AG04449 (cell line): ENCODE measurements around the gene AIG1.

ENCODE experiments used
- CTCF ChIA-PET: fragments of 350-600 bp; formaldehyde crosslinking; extraction: SDS; loops from one replicate; lab custom pipeline; 2021; ENCODE audit warnings: antibody characterized with exemption; lab: Yijun Ruan, JAX
- POLR2A ChIA-PET: fragments of 400-600, 350-600 bp; formaldehyde crosslinking; extraction: SDS; loops from one replicate; lab custom pipeline; 2020; ENCODE audit warnings: antibody characterized with exemption, inconsistent platforms; lab: Yijun Ruan, JAX
- DNase-seq: peaks from one replicate; pipeline ENCODE4 v3.0.0-alpha.2; 2010; ENCODE audit warnings: low read depth, low spot score
- H3K4me3 ChIP-seq: 2 replicates; pipeline ENCODE4 v1.5.1; 2011; ENCODE audit warnings: low read depth, mild to moderate bottlenecking, control low read depth, low read length
- TF ChIP-seq, protein P1 (sequence below): IDR thresholded peaks from one replicate; pipeline ENCODE4 v1.5.1; 2011; ENCODE audit warnings: mild to moderate bottlenecking, moderate library complexity, low read length, control low read depth, inconsistent platforms; ENCODE audit not compliant: insufficient read depth; ENCODE audit errors: missing control alignments

The AIG1 gene

DNA sequence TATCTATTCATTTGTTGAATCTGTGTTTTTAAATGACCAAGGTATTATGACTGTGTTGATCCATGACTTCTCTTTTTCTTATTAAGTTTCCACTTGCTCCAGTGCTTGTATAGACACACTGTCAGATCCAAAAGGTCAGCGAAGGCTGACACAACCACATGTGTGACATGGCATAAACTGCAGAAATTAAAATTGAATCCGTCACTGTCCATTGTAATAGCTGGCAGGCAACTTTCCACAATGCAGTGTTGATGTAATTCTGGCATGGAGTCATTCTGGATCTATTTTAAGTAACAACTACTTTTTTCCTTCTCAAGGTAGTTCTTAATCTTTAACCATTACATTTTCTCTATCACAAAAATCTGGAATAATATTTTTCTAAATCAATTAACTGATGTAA, 145.3 kb downstream of the AIG1 start:
- TF ChIP-seq, protein P1, sequence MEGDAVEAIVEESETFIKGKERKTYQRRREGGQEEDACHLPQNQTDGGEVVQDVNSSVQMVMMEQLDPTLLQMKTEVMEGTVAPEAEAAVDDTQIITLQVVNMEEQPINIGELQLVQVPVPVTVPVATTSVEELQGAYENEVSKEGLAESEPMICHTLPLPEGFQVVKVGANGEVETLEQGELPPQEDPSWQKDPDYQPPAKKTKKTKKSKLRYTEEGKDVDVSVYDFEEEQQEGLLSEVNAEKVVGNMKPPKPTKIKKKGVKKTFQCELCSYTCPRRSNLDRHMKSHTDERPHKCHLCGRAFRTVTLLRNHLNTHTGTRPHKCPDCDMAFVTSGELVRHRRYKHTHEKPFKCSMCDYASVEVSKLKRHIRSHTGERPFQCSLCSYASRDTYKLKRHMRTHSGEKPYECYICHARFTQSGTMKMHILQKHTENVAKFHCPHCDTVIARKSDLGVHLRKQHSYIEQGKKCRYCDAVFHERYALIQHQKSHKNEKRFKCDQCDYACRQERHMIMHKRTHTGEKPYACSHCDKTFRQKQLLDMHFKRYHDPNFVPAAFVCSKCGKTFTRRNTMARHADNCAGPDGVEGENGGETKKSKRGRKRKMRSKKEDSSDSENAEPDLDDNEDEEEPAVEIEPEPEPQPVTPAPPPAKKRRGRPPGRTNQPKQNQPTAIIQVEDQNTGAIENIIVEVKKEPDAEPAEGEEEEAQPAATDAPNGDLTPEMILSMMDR, result no peak
- DNase-seq, result no peak
- no peak overlapping the region for H3K4me3 ChIP-seq
- POLR2A ChIA-PET, result no interaction called here
- CTCF ChIA-PET, result interaction anchor here (0.6 kb wide), 1 partner anchor 33 kb away, joined by 5 read pairs; no protein-coding TSS in a partner anchor

DNA sequence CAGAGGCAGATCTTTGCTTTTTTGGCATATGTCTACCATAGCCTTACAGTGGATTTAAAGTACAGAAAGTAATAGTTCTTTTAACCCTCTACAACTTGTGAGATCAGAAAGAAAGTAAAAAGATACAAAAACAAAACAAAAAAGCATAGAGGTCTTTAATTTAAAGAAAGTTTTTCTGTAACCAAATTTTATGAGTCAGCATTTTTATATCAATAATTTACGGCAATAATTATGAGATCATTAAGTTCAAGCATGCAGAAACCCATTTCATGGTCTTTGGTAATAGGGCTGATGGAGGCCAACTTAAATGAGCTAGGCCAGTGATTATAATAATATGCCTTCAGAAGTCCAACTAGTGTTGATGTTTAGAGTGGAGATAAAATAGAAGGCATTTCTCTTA, 145.9 kb downstream of the AIG1 start:
- TF ChIP-seq, protein P1, result no peak
- no peak overlapping the region for H3K4me3 ChIP-seq
- POLR2A ChIA-PET, result no interaction called here
- no peak for DNase-seq
- CTCF ChIA-PET, result interaction anchor here (0.6 kb wide), 1 partner anchor 34 kb away, joined by 5 read pairs; no protein-coding TSS in a partner anchor

DNA sequence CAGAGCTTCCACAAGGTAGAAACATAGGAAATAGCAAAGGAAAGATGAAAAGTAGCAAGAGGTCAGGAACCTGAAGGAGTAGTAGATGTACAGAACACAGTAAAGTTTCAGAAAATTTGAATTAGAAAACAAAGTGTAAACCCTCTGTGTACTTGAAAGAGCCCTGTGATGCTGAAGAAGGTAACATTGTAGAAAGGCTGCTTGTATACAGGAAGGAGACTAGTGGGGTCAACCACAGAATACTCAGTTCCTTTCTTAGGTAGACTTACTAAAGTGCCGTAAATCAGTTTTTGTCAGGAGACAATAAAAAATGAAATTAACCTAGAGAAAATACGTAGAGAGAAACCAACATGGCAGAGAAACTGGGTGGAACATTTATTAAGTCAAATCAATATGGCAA, 149.7 kb downstream of the AIG1 start:
- no peak for DNase-seq
- no peak overlapping the region for H3K4me3 ChIP-seq
- POLR2A ChIA-PET, result no interaction called here
- TF ChIP-seq, protein P1, result no peak
- CTCF ChIA-PET, result no interaction called here

DNA sequence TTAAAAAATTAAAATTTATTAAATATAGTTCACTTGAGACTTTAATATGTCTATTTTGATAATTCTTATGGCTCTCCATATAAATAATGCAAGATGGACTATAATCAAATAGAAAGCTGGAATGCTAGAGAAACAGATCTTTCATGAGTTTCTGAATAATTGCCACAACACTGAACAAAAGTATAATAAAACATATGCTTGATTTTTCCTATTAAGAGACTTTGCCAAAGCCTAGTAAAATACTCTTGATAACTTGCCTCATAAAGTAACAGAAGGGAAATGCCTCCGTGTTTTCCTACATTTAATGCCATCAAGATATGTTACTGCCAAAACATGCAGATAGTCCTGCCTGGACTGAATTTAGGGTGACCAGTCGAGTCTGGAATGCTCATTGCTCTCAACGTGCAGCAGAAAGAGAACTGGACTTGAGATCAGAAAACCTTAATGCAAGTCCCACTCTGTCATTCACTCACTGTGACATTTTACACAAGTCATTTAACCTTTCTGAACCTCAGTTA, 153.2 kb downstream of the AIG1 start:
- TF ChIP-seq, protein P1, result no peak
- POLR2A ChIA-PET, result no interaction called here
- CTCF ChIA-PET, result no interaction called here
- H3K4me3 ChIP-seq, result no peak overlapping the region
- DNase-seq, result no peak

DNA sequence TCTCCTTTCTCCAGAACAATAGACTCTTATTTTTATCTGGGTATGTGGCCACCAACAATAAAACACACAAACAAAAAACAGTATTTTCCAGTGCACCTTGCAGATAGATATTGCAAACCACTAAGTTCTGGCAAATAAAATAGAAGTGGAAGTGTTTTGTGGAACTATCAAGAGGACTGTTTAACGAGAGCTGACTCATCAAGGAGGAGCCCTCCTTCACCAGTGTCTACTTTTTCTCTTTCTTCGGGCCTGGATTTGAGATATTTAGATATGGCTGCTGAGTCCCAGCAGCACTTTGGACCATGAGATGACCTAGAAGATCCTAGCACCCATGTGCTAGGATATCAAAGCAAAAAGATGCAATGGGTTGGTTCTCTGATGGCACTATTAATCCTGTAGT, 154.7 kb downstream of the AIG1 start:
- POLR2A ChIA-PET, result no interaction called here
- H3K4me3 ChIP-seq, result no peak overlapping the region
- CTCF ChIA-PET, result no interaction called here
- no peak for DNase-seq
- TF ChIP-seq, protein P1, result no peak

DNA sequence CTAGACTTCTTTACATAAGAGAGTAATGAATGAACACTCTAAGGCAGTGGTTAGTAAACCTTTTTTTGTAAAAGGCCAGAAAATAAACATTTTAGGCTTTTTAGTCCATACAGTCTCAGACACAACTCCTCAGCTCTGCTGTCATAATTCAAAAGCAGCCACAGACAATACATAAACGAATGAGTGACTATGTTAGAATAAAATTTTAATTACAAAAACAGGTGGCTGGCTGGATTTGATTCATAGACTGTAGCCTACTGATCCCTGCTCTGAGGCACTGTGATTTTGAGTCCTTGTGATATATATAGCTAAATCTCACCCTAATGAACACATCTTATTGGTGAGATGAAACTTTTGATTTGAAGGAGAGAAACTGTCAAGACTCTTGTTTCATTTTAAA, 155.1 kb downstream of the AIG1 start:
- H3K4me3 ChIP-seq, result no peak overlapping the region
- ChIA-PET POLR2A (no interaction called here), CTCF (no interaction called here)
- TF ChIP-seq, protein P1, result no peak
- DNase-seq, result no peak
